HG02885 (cell line): ENCODE data around the gene MS4A13.
"Not testable (repeated sequence)": the region's sequence is repeated elsewhere in the genome, so short reads cannot be mapped to it uniquely, and the experiment has no call there.

Source experiments
- ATAC-seq: cut with Tn5 transposase; IDR thresholded peaks from one replicate; pipeline ENCODE4 v1.9.1; 2021; ENCODE audit warnings: mild to moderate bottlenecking; ENCODE audit not compliant: unreplicated experiment, poor library complexity

The MS4A13 gene

DNA sequence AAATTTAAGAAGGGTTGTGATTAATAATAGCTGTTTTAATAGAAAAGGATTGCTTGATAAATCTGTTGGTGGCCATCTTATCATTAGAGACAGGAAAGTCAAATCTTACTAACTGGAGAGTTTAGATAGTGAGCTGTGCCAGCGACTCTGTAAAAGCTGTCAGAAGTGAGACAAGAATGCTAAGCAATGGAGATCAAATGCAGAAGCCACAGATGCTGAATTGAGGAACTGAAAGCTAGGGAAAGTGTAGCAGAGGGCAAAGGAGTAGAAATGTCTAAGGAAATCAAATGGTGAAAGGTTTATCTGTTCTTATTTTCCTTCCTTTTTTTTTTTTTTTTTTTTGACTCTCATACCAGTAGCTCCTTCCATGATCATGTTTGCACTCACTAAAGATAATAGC, 13.7 kb downstream of the MS4A13 start:
- peak; percentile 85 for ATAC-seq

DNA sequence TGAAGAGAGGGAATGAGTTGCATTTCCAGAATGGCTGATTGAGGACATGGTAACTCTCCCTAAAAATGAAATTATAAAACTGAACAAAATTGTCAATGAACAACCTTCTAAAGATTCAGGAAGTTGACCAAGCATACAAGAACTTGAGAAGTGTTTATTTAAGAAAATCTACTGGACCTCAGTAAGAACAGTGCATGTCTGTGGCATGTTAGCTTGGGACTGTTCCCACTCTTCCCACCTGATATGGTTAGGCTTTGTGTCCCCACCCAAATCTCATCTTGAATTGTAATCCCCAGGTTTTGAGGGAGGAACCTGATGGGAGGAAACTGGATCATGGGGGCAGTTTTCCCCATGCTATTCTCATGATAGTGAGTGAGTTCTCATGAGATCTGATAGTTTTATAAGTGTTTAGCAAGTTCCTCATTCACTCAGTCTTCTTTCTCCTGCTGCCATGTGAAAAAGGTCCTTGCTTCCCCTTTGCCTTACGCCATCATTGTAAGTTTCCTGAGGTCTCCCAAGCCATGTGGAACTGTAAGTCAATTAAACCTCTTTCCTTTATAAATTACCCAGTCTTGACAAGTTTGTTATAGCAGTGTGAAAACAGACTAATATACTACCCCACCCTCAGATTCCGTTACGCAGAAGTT, 15.4 kb downstream of the MS4A13 start:
- ATAC-seq: no peak

DNA sequence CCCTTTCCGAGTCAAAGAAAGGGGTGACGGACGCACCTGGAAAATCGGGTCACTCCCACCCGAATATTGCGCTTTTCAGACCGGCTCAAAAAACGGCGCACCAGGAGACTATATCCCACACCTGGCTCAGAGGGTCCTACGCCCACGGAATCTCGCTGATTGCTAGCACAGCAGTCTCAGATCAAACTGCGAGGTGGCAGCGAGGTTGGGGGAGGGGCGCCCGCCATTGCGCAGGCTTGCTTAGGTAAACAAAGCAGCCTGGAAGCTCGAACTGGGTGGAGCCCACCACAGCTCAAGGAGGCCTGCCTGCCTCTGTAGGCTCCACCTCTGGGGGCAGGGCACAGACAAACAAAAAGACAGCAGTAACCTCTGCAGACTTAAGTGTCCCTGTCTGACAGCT, 17.2 kb downstream of the MS4A13 start:
- not testable (repeated sequence) for ATAC-seq

DNA sequence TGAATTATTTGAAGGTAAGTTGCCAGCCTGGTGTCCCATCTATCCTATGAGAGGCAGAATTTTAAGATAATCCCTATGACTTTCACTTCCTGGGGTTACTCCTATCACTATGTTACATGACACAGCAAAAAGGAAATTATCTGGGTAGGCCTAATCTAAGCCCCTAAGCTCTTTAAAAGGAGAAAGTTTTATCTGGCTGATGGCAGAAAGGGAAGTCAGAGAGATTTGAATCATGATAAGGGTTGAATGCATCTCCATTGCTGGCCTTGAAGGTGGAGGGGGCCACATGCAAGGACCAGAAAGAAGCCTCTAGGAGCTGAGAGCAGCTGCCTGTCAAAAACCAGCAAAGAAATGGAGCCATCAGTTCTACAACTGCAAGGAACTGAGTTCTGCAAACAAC, 23.4 kb downstream of the MS4A13 start:
- not testable (repeated sequence) for ATAC-seq

DNA sequence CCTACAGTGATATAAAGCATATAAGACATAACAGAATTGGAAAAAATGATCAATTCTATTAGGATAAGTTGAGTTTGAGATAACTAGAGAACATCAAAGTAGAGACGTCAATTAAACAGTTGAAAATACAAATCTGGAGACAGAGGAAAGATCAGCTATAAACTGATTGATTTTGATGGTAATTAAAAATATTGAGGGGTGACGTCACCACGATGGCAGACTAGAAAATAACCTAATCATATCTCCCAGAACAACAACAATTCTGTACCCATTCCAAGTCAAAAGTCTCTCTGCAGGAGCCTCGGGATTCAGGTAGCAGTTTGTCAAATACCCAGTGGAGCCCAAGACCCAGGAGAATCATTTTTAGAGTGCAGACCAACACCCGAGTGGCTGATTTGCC, 28.9 kb downstream of the MS4A13 start:
- ATAC-seq: no peak

DNA sequence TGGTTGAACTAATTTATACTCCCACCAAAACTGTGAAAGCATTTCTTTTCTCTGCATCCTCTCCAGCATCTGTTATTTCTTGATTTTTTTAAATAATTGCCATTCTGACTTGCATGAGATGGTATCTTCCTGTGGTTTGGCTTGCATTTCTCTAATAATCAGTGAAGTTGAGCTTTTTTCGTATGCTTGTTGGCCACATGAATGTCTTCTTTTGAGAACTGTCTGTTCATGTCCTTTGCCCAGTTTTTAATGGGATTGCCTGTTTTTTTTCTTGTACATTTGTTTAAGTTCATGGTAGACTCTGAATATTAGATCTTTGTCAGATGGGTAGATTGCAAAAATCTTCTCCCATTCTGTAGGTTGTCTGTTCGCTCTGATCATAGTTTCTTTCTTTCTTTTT, 46.1 kb downstream of the MS4A13 start:
- ATAC-seq: no peak

DNA sequence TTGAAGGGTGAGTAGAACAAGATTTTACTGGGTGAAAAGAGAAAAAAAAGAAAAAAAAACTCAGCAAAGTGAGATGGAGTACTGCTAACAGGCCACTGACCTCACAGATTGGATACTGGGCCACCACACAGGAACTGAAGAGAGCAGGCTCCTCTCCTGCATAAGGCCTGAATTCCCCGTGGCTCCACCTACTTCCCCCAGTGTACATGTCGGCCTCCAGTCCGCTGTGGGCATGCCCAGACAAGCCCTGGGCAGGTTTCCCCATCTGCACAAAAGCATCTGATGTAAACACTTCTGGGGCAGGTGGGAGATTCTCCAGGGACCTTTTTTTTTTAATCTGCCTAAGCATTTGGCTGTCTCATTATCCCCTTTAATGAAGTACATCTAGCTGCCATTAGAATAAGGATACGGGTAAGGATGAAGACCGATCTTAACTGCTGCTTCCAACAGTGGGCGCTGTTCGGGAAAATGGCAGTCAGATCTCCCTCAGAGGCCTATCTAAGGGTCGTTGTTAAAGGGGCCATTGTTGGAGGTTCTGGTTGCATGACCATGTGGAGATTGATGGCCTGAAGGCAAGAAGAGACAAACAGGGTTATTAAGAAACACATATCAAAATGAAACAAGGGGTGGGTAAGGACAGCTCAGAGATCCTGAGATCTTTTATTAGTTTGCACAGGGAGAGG, 48.5 kb downstream of the MS4A13 start:
- no peak for ATAC-seq

DNA sequence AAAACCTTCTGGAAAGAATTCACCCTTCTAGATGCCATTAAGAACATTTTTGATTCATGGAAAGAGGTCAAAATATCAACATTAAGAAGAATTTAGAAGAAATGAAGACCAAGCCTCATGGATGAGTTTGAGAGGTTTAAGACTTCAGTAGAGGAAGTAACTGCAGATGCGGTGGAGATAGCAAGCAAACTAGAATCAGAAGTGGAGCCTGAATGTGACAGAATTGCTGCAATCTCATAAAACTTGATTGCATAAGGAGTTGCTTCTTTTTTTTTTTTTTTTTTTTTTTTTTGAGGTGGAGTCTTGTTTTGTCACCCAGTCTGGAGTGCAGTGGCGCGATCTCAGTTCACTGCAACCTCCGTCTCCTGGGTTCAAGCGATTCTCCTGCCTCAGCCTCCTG, 51.6 kb downstream of the MS4A13 start:
- ATAC-seq: no peak

DNA sequence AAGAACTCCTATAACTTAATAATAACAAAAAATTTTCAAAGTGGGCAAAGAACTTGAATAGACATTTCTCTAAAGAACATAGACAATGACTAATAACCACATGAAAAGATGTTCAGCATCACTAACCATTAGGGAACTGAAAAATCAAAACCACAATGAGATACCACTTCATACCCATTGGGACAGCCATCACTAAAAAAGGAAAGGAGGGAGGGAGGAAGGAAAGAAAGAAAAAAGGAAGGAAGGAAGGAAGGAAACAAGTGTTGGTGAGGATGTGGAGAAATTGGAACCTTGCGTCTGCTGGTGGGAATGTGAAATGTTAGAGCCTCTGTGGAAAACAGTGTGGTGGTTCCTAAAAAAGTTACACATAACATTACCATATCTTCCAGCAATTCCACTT, 55.8 kb downstream of the MS4A13 start:
- ATAC-seq: peak; percentile 69

DNA sequence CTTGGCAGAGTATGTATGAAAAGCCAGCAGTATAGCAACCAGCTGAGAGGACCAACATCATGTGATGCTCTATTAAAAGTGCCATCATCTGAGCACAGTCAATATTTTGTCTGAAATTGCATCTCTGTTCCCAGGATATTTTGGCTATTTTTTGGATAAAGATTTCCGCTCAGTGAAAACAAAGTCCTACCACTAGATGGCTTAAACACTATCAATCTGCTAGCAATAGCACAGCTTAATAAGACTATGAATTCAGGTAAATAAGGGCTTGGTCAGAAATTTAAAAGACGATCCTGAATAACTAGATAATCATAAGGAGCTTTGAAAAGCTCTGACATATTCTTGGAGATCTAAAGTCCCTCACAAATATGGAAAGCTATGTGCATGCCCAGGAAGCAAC, 74.4 kb downstream of the MS4A13 start:
- no peak for ATAC-seq
